Measurements from ENCODE around the gene HPD.

HPD gene

GRCh38 chr12:121811434-121812319 is 47.0 kb downstream of the HPD start:
- H3K9ac ChIP-seq (ENCODE audit: low read depth in 1 of 2, low read length in 2 of 2) = peak overlapping the region; percentile 60 to 65
- no peaks in the 10 kb centered on the region for H3K9me3 ChIP-seq (ENCODE audit: control insufficient read depth in 1 of 2, low read length in 2 of 2)
- H3K36me3 ChIP-seq (ENCODE audit: control insufficient read depth in 1 of 2, insufficient read depth in 2 of 2, low read length in 2 of 2) = peaks cover 18 to 67% of the 10 kb centered on the region in 2 donors
- peak overlapping the region; percentile 75 to 85 for H3K4me3 ChIP-seq (ENCODE audit: low read depth in 1 of 2, low read length in 2 of 2)
- H3K27me3 ChIP-seq (ENCODE audit: control insufficient read depth in 1 of 2, insufficient read depth in 2 of 2, low read length in 2 of 2) = no peaks in the 10 kb centered on the region
- peaks cover 40 to 41% of the 10 kb centered on the region in 2 donors for H3K4me1 ChIP-seq (ENCODE audit: control insufficient read depth in 1 of 2, insufficient read depth in 2 of 2, low read length in 2 of 2)
- peak overlapping the region; percentile 39 for H3K27ac ChIP-seq (ENCODE audit: low read depth, low read length)

DNA sequence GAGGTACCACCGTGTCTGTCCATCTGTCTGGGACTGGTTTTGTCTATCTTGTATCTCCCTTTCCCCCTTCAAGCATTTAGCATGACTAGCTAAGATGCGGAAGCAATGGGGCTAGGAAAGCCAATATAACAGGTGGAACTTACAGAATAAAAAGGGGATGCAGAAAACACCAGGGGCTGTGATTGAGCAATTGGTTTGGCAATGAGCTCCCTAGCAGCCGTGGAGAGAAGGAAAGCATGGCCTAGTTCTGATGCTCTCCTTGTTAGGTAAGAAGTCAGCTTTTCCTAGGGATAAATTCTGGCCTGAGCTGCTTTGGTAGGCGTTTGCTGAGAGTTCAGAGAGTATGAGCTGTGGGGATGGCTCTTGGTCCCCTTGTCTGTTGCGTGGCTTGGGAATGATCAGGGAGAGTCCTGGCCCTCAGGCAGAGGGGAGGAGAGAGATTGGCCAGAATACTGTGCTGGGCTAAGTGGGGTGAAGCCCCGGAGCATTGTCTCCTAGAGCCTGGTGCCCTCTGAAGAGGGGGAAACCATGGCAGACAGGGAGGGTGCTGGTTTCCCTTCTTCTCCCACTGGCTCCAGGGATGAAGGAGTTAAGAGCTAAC is 47.7 kb downstream of the HPD start:
- no peaks in the 10 kb centered on the region for H3K9me3 ChIP-seq (ENCODE audit: control insufficient read depth in 1 of 2, low read length in 2 of 2)
- H3K36me3 ChIP-seq (ENCODE audit: control insufficient read depth in 1 of 2, insufficient read depth in 2 of 2, low read length in 2 of 2) = peaks cover 12 to 61% of the 10 kb centered on the region in 2 donors
- no peak overlapping the region for H3K27ac ChIP-seq (ENCODE audit: low read depth, low read length)
- H3K4me1 ChIP-seq (ENCODE audit: control insufficient read depth in 1 of 2, insufficient read depth in 2 of 2, low read length in 2 of 2) = peaks cover 48% of the 10 kb centered on the region in 2 donors
- H3K9ac ChIP-seq (ENCODE audit: low read depth in 1 of 2, low read length in 2 of 2) = peak overlapping the region; percentile 60 to 65
- H3K27me3 ChIP-seq (ENCODE audit: control insufficient read depth in 1 of 2, insufficient read depth in 2 of 2, low read length in 2 of 2) = no peaks in the 10 kb centered on the region
- peak overlapping the region; percentile 75 to 85 for H3K4me3 ChIP-seq (ENCODE audit: low read depth in 1 of 2, low read length in 2 of 2)

DNA sequence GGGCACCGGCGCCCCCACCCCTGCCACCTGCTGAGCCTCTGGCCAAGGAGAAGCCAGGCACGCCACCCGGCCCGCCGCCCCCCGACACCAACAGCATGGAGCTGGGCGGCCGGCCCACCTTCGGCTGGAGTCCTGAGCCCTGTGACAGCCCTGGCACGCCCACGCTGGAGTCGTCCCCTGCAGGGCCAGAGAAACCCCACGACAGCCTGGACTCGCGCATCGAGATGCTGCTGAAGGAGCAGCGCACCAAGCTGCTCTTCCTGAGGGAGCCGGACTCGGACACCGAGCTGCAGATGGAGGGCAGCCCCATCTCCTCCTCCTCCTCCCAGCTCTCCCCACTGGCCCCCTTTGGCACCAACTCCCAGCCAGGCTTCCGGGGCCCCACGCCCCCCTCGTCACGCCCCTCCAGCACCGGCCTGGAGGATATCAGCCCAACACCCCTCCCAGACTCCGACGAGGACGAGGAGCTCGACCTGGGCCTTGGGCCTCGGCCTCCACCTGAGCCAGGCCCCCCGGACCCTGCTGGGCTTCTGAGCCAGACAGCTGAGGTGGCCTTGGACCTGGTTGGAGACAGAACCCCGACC is 48.3 kb downstream of the HPD start:
- peaks cover 12 to 57% of the 10 kb centered on the region in 2 donors for H3K36me3 ChIP-seq (ENCODE audit: control insufficient read depth in 1 of 2, insufficient read depth in 2 of 2, low read length in 2 of 2)
- peak overlapping the region in 1 of 2 donors; percentile 75 for H3K4me3 ChIP-seq (ENCODE audit: low read depth in 1 of 2, low read length in 2 of 2)
- H3K9me3 ChIP-seq (ENCODE audit: control insufficient read depth in 1 of 2, low read length in 2 of 2) = no peaks in the 10 kb centered on the region
- H3K4me1 ChIP-seq (ENCODE audit: control insufficient read depth in 1 of 2, insufficient read depth in 2 of 2, low read length in 2 of 2) = peaks cover 51% of the 10 kb centered on the region in 2 donors
- no peak overlapping the region for H3K27ac ChIP-seq (ENCODE audit: low read depth, low read length)
- H3K9ac ChIP-seq (ENCODE audit: low read depth in 1 of 2, low read length in 2 of 2) = no peak overlapping the region
- H3K27me3 ChIP-seq (ENCODE audit: control insufficient read depth in 1 of 2, insufficient read depth in 2 of 2, low read length in 2 of 2) = no peaks in the 10 kb centered on the region

- peaks cover 51% of the 10 kb centered on the region in 2 donors for H3K4me1 ChIP-seq (ENCODE audit: control insufficient read depth in 1 of 2, insufficient read depth in 2 of 2, low read length in 2 of 2)
- H3K27ac ChIP-seq (ENCODE audit: low read depth, low read length) = no peak overlapping the region
- no peak overlapping the region for H3K9ac ChIP-seq (ENCODE audit: low read depth in 1 of 2, low read length in 2 of 2)
- H3K36me3 ChIP-seq (ENCODE audit: control insufficient read depth in 1 of 2, insufficient read depth in 2 of 2, low read length in 2 of 2) = peaks cover 12 to 51% of the 10 kb centered on the region in 2 donors
- no peaks in the 10 kb centered on the region for H3K27me3 ChIP-seq (ENCODE audit: control insufficient read depth in 1 of 2, insufficient read depth in 2 of 2, low read length in 2 of 2)
- H3K4me3 ChIP-seq (ENCODE audit: low read depth in 1 of 2, low read length in 2 of 2) = no peak overlapping the region
- no peaks in the 10 kb centered on the region for H3K9me3 ChIP-seq (ENCODE audit: control insufficient read depth in 1 of 2, low read length in 2 of 2)
These were observed 48.9 kb downstream of the HPD start for GRCh38 chr12:121809712-121810116.

DNA sequence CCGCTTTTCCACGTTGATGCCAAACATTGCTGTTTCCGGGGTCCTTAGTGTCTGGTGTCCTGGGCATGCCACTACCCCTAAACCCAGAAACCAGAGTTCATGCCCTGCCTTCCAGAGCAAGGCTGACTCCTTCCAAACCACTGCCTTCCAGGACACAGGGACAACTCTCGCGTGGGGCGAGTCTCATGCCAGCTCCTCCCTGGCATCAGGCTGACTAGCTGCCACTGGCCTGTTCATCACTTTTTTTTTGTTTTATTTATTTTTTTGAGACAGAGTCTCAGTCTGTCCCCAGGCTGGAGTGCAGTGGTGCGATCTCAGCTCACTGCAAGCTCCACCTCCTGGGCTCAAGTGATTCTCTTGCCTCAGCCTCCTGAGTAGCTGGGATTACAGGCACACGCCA is 50.0 kb downstream of the HPD start:
- Histone ChIP-seq H3K27me3 (ENCODE audit: control insufficient read depth in 1 of 2, insufficient read depth in 2 of 2, low read length in 2 of 2) (no peaks in the 10 kb centered on the region), H3K4me3 (ENCODE audit: low read depth in 1 of 2, low read length in 2 of 2) (no peak overlapping the region), H3K9ac (ENCODE audit: low read depth in 1 of 2, low read length in 2 of 2) (no peak overlapping the region), H3K4me1 (ENCODE audit: control insufficient read depth in 1 of 2, insufficient read depth in 2 of 2, low read length in 2 of 2) (peaks cover 49 to 50% of the 10 kb centered on the region in 2 donors), H3K27ac (ENCODE audit: low read depth, low read length) (no peak overlapping the region), H3K9me3 (ENCODE audit: control insufficient read depth in 1 of 2, low read length in 2 of 2) (no peaks in the 10 kb centered on the region), H3K36me3 (ENCODE audit: control insufficient read depth in 1 of 2, insufficient read depth in 2 of 2, low read length in 2 of 2) (peaks cover 12 to 42% of the 10 kb centered on the region in 2 donors)

- Histone ChIP-seq H3K27ac (ENCODE audit: low read depth, low read length) (no peak overlapping the region), H3K4me1 (ENCODE audit: control insufficient read depth in 1 of 2, insufficient read depth in 2 of 2, low read length in 2 of 2) (peaks cover 40 to 42% of the 10 kb centered on the region in 2 donors), H3K36me3 (ENCODE audit: control insufficient read depth in 1 of 2, insufficient read depth in 2 of 2, low read length in 2 of 2) (peaks cover 12 to 40% of the 10 kb centered on the region in 2 donors), H3K27me3 (ENCODE audit: control insufficient read depth in 1 of 2, insufficient read depth in 2 of 2, low read length in 2 of 2) (no peaks in the 10 kb centered on the region), H3K9ac (ENCODE audit: low read depth in 1 of 2, low read length in 2 of 2) (peak overlapping the region in 1 of 2 donors; percentile 82), H3K4me3 (ENCODE audit: low read depth in 1 of 2, low read length in 2 of 2) (no peak overlapping the region), H3K9me3 (ENCODE audit: control insufficient read depth in 1 of 2, low read length in 2 of 2) (no peaks in the 10 kb centered on the region)
These were observed 50.9 kb downstream of the HPD start for GRCh38 chr12:121807642-121808347.

DNA sequence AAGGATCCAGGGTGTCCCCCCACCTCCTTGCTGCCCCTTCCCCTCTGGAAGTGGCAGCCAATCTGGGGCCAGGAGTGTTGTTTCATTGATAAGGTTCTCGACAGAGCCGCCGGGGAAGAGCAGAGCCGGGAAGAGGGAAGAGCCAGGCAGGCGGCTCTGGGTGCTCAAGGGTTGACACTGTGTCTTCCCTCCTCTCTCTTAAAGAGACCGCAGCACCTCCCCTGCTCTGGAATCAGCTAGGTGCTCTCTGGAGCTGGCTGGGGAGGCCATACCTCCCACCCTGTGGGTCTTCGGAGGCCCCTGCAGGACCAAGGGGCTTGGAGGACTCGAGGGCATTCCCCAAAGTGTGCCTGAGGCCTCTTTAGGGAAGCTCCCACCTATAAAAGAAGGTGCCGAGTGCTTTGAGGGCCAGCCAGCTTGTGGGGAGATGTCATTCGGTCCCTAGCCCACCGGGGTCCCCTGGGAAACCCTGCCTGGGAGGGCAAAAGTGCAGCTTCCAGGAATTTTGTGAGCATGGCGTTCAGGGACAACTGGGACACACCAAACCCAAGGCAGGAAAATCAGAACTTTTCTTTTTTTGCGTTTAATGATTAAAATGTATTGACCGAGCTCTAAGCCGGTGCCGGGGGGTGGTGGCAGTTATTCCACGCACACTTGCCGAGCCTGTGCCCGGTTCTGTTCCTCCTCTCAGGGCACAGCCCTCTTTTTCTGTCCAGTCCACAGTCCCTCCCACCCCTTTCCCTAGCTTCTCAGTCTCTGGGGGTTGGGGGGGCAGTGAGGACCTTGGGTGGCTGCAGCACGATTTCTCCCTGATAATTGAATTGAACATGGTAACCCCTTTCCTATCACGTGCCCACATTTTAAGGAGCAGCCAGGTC is 51.9 kb downstream of the HPD start:
- Histone ChIP-seq H3K9me3 (ENCODE audit: control insufficient read depth in 1 of 2, low read length in 2 of 2) (no peaks in the 10 kb centered on the region), H3K4me1 (ENCODE audit: control insufficient read depth in 1 of 2, insufficient read depth in 2 of 2, low read length in 2 of 2) (peaks cover 36 to 39% of the 10 kb centered on the region in 2 donors), H3K27me3 (ENCODE audit: control insufficient read depth in 1 of 2, insufficient read depth in 2 of 2, low read length in 2 of 2) (no peaks in the 10 kb centered on the region), H3K4me3 (ENCODE audit: low read depth in 1 of 2, low read length in 2 of 2) (peak overlapping the region; percentile 83), H3K36me3 (ENCODE audit: control insufficient read depth in 1 of 2, insufficient read depth in 2 of 2, low read length in 2 of 2) (peaks cover 12 to 40% of the 10 kb centered on the region in 2 donors), H3K27ac (ENCODE audit: low read depth, low read length) (no peak overlapping the region), H3K9ac (ENCODE audit: low read depth in 1 of 2, low read length in 2 of 2) (peak overlapping the region; percentile 72 to 82)

DNA sequence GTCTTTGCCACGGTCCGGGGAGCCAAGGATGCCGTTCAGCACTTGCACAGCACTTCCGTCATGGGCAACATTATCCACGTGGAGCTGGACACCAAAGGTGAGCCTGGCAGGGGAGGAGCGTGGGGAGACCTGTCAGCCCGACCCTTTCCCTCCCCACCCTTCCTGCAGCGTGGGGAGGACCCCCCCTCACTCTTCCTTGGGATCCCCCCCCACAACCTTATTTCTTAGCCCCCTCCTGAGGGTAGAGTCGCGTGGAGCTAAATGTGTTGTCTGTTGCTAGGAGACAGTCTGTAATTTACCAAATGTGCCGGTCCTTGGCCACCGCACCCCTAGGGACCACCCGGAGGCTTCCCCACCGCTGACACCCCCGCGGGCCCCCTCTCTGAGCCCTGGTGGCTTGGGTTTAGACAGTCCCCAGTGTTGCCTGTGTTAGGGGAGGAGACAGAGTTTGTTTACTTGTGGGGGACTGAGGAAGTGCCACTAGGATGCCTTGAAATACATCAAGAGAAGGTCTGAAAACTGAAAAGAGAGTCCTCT is 52.6 kb downstream of the HPD start:
- no peak overlapping the region for H3K27ac ChIP-seq (ENCODE audit: low read depth, low read length)

More for the DNA sequence above, 52.6 kb downstream of the HPD start:
- peak overlapping the region; percentile 72 to 82 for H3K9ac ChIP-seq (ENCODE audit: low read depth in 1 of 2, low read length in 2 of 2)
- peaks cover 11 to 36% of the 10 kb centered on the region in 2 donors for H3K36me3 ChIP-seq (ENCODE audit: control insufficient read depth in 1 of 2, insufficient read depth in 2 of 2, low read length in 2 of 2)
- peak overlapping the region; percentile 83 for H3K4me3 ChIP-seq (ENCODE audit: low read depth in 1 of 2, low read length in 2 of 2)
- peaks cover 29 to 32% of the 10 kb centered on the region in 2 donors for H3K4me1 ChIP-seq (ENCODE audit: control insufficient read depth in 1 of 2, insufficient read depth in 2 of 2, low read length in 2 of 2)
- H3K9me3 ChIP-seq (ENCODE audit: control insufficient read depth in 1 of 2, low read length in 2 of 2) = no peaks in the 10 kb centered on the region
- H3K27me3 ChIP-seq (ENCODE audit: control insufficient read depth in 1 of 2, insufficient read depth in 2 of 2, low read length in 2 of 2) = no peaks in the 10 kb centered on the region

Data from duodenal mucosa (tissue), 2 donors.